Neural cell (in vitro differentiated cells): ENCODE results near the gene CAVIN3. TPM values are rescaled to one million over a fixed set of nuclear protein-coding genes. Genes with fewer than 3 reads are reported as not detected.
A peak's percentile ranks its signal among the peaks of the same experiment; 100 is the strongest.

Experiments used
- H2AFZ ChIP-seq: fragments of 200-600, 300-800 bp; sonication (generic), shearing (Covaris generic); 2 replicates; pipeline ENCODE4 v1.6.0; 2014; ENCODE audit warnings: low read depth, mild to moderate bottlenecking, antibody characterized with exemption, low read length, moderate library complexity
- H3F3A ChIP-seq: fragments of 200-600 bp; shearing (Covaris generic); 2 replicates; pipeline ENCODE4 v1.6.1; 2016; ENCODE audit warnings: mild to moderate bottlenecking, moderate library complexity, mixed read lengths, antibody characterized with exemption, low read length; ENCODE audit not compliant: insufficient read depth, poor library complexity, severe bottlenecking
- H3K27ac ChIP-seq: fragments of 200-600, 300-800 bp; sonication (generic), shearing (Covaris generic); 2 replicates; pipeline ENCODE4 v1.5.1; 2014; ENCODE audit warnings: mild to moderate bottlenecking, low read length, moderate library complexity
- H3K27me3 ChIP-seq: fragments of 300-800, 200-600 bp; sonication (generic), shearing (Covaris generic); 2 replicates; pipeline ENCODE4 v1.6.0; 2014; ENCODE audit warnings: mild to moderate bottlenecking, low read depth, low read length, moderate library complexity; ENCODE audit not compliant: insufficient read depth
- H3K36me3 ChIP-seq: fragments of 300-800, 200-600 bp; sonication (generic), shearing (Covaris generic); 2 replicates; pipeline ENCODE4 v1.5.1; 2014; ENCODE audit warnings: mild to moderate bottlenecking, antibody characterized with exemption, low read length, moderate library complexity; ENCODE audit not compliant: insufficient read depth
- H3K4me2 ChIP-seq: fragments of 300-800, 200-600 bp; sonication (generic), shearing (Covaris generic); 2 replicates; pipeline ENCODE4 v1.6.0; 2014; ENCODE audit warnings: mild to moderate bottlenecking, low read length
- H3K4me3 ChIP-seq: fragments of 300-800, 200-600 bp; sonication (generic), shearing (Covaris generic); 2 replicates; pipeline ENCODE4 v1.5.1; 2014; ENCODE audit warnings: mild to moderate bottlenecking, low read length, moderate library complexity
- H3K79me2 ChIP-seq: fragments of 200-600 bp; shearing (Covaris generic); replicated peaks from 2 replicates; pipeline ENCODE4 v1.6.0; 2014; ENCODE audit warnings: mild to moderate bottlenecking, low read length, moderate library complexity; ENCODE audit not compliant: insufficient read depth
- H3K9ac ChIP-seq: fragments of 300-800, 200-600 bp; sonication (generic), shearing (Covaris generic); 2 replicates; pipeline ENCODE4 v1.6.1; 2016; ENCODE audit warnings: mild to moderate bottlenecking, low read length, mixed read lengths
- H3K9me2 ChIP-seq: fragments of 200-600 bp; shearing (Covaris generic); 2 replicates; pipeline ENCODE4 v1.6.1; 2016; ENCODE audit warnings: mild to moderate bottlenecking, low read length, mixed read lengths; ENCODE audit not compliant: insufficient read depth
- H3K9me3 ChIP-seq: fragments of 200-600, 300-800 bp; sonication (generic), shearing (Covaris generic); 2 replicates; pipeline ENCODE4 v1.6.1; 2016; ENCODE audit warnings: mild to moderate bottlenecking, mixed run types, low read length, moderate library complexity, mixed read lengths
- H4K20me1 ChIP-seq: fragments of 200-600 bp; shearing (Covaris generic); 2 replicates; pipeline ENCODE4 v1.6.1; 2016; ENCODE audit warnings: mild to moderate bottlenecking, mixed run types; ENCODE audit not compliant: insufficient read depth
- EP300 ChIP-seq: fragments of 450-650 bp; conservative IDR thresholded peaks from 2 replicates; pipeline ENCODE4 v1.6.1; 2014; ENCODE audit warnings: antibody characterized with exemption, mild to moderate bottlenecking, moderate library complexity; ENCODE audit not compliant: poor library complexity, severe bottlenecking
- EZH2 ChIP-seq: fragments of 200-600, 300-800 bp; shearing (Covaris generic), sonication (generic); IDR thresholded peaks from 2 replicates; pipeline ENCODE4 v1.6.1; 2014; ENCODE audit warnings: antibody characterized with exemption, low read length, borderline replicate concordance, mild to moderate bottlenecking; ENCODE audit not compliant: insufficient read depth, poor library complexity, severe bottlenecking
- MXI1 ChIP-seq: fragments of 450-650 bp; conservative IDR thresholded peaks from 2 replicates; pipeline ENCODE4 v1.6.1; 2014; ENCODE audit warnings: antibody characterized with exemption, mild to moderate bottlenecking; ENCODE audit not compliant: poor library complexity, severe bottlenecking
- POLR2AphosphoS5 ChIP-seq: IDR thresholded peaks from 2 replicates; pipeline ENCODE4 v1.6.1; 2012
- RAD21 ChIP-seq: fragments of 450-650 bp; conservative IDR thresholded peaks from 2 replicates; pipeline ENCODE4 v1.6.1; 2014; ENCODE audit warnings: antibody characterized with exemption, mild to moderate bottlenecking, moderate library complexity
- SMC3 ChIP-seq: fragments of 450-650 bp; conservative IDR thresholded peaks from 2 replicates; pipeline ENCODE4 v1.6.1; 2014; ENCODE audit warnings: antibody characterized with exemption, mild to moderate bottlenecking, moderate library complexity; ENCODE audit not compliant: poor library complexity
- TAF1 ChIP-seq: IDR thresholded peaks from 2 replicates; pipeline ENCODE4 v1.6.1; 2012; ENCODE audit warnings: low read depth
- polyA minus RNA-seq: library from RNA; depleted of rRNA, polyadenylated mRNA; stranded (reverse); fragments of >200 nt; gene quantifications from 2 replicates; pipeline ENCODE4 v1.2.3, GENCODE V29; 2014
- polyA plus RNA-seq: library from polyadenylated mRNA; depleted of rRNA; stranded (reverse); fragments of >200 nt; gene quantifications from 2 replicates; pipeline ENCODE4 v1.2.3, GENCODE V29; 2014
- TF ChIP-seq, protein P1 (sequence below): IDR thresholded peaks from 2 replicates; pipeline ENCODE4 v1.6.1; 2012; ENCODE audit warnings: borderline replicate concordance
- TF ChIP-seq, protein P2 (sequence below): fragments of 450-650 bp; IDR thresholded peaks from 2 replicates; pipeline ENCODE4 v1.5.1; 2014; ENCODE audit warnings: antibody characterized with exemption, mild to moderate bottlenecking, moderate library complexity; ENCODE audit not compliant: poor library complexity, severe bottlenecking

Gene CAVIN3, protein sequence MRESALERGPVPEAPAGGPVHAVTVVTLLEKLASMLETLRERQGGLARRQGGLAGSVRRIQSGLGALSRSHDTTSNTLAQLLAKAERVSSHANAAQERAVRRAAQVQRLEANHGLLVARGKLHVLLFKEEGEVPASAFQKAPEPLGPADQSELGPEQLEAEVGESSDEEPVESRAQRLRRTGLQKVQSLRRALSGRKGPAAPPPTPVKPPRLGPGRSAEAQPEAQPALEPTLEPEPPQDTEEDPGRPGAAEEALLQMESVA
- not detected in 2 replicates for polyA plus RNA-seq
- polyA minus RNA-seq, result not detected in 2 replicates

DNA sequence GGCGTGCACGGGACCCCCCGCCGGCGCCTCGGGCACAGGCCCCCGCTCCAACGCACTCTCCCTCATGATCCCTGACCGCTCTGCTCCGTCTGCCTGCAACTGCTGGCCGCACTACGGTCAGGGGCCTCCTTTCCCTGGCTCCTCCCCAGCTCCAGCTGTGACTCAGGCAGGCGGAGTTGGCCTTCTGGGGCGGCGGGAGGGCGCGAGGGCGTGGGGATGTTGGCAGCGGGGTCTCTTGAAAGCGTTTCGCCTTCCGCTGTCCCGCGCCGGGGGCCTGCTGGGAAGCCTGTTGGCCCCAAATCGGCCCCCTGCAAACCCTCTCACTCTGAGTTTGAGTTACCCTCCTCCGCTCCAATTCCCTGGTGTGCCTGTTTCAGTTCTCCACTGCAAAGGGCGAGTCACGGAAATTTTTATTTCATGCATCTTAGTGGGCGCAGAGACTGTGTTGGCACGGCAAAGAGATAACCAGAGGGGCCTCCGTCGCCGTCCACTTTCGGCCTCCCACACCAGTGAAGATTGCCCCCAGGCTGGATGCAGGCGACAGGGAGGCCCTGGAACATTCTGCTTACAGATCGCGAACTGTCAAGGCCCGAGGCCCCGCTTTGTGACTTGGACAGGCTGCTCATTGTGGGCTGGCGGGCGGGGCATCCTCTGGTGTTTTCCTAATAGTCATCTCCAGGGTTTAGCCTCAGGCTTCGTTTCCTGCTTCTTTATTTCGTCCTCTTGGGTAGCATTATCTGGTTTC lies at the start of gene CAVIN3:
CAVIN3 (minus strand) TSS at position 91 of the 745 bp plus-strand sequence; CDS start at position 66, 25 bp downstream.
- no peaks in the 10 kb centered on the region for H3K9me3 ChIP-seq

DNA sequence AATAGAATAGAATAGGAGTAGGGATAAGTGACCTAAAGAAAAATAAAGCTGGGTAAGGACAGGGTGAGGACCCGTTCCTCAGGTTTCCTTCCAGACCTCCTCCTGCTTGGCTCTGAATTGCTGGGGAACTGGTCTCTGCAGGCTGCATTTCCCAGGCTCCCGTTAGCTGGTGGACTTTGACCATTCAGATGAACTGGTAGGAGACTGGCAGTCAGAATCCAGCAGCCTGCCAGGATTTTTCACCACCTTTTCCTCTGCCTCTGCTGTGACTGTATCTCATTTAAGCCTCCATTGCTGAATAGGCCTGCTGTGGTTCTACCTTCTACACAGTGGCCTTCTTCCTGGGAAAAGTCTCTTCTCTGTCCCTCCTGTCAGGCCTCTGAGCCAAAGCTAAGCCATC lies 45.4 kb upstream of the CAVIN3 start:
- no peak overlapping the region for H3K4me3 ChIP-seq
- no peak overlapping the region for H3K9ac ChIP-seq
- no peak for TF ChIP-seq EP300
- no peaks in the 10 kb centered on the region for H4K20me1 ChIP-seq
- H3F3A ChIP-seq, result no peaks in the 10 kb centered on the region
- H3K27me3 ChIP-seq, result no peaks in the 10 kb centered on the region
- no peaks in the 10 kb centered on the region for H3K9me2 ChIP-seq
- no peak overlapping the region for H3K27ac ChIP-seq
- H2AFZ ChIP-seq, result no peak overlapping the region
- H3K79me2 ChIP-seq, result no peaks in the 10 kb centered on the region
- H3K9me3 ChIP-seq, result no peaks in the 10 kb centered on the region
- no peak overlapping the region for H3K4me2 ChIP-seq
- H3K36me3 ChIP-seq, result no peaks in the 10 kb centered on the region

More for the DNA sequence above, at the start of gene CAVIN3:
- Histone ChIP-seq H2AFZ (no peak within 1 kb of the TSS), H3K79me2 (no peaks in the 10 kb centered on the region), H3K27me3 (peaks cover 27% of the 10 kb centered on the region), H3K4me2 (no peak within 1 kb of the TSS), H3K9me2 (no peaks in the 10 kb centered on the region), H3K36me3 (no peaks in the 10 kb centered on the region), H4K20me1 (no peaks in the 10 kb centered on the region), H3K4me3 (no peak within 1 kb of the TSS), H3F3A (no peaks in the 10 kb centered on the region), H3K27ac (no peak within 1 kb of the TSS), H3K9ac (no peak within 1 kb of the TSS)
- TF ChIP-seq TAF1 (no peak), MXI1 (no peak), RAD21 (no peak), EZH2 (no peak), POLR2AphosphoS5 (no peak)
- TF ChIP-seq, protein P1, sequence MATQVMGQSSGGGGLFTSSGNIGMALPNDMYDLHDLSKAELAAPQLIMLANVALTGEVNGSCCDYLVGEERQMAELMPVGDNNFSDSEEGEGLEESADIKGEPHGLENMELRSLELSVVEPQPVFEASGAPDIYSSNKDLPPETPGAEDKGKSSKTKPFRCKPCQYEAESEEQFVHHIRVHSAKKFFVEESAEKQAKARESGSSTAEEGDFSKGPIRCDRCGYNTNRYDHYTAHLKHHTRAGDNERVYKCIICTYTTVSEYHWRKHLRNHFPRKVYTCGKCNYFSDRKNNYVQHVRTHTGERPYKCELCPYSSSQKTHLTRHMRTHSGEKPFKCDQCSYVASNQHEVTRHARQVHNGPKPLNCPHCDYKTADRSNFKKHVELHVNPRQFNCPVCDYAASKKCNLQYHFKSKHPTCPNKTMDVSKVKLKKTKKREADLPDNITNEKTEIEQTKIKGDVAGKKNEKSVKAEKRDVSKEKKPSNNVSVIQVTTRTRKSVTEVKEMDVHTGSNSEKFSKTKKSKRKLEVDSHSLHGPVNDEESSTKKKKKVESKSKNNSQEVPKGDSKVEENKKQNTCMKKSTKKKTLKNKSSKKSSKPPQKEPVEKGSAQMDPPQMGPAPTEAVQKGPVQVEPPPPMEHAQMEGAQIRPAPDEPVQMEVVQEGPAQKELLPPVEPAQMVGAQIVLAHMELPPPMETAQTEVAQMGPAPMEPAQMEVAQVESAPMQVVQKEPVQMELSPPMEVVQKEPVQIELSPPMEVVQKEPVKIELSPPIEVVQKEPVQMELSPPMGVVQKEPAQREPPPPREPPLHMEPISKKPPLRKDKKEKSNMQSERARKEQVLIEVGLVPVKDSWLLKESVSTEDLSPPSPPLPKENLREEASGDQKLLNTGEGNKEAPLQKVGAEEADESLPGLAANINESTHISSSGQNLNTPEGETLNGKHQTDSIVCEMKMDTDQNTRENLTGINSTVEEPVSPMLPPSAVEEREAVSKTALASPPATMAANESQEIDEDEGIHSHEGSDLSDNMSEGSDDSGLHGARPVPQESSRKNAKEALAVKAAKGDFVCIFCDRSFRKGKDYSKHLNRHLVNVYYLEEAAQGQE, result no peak

DNA sequence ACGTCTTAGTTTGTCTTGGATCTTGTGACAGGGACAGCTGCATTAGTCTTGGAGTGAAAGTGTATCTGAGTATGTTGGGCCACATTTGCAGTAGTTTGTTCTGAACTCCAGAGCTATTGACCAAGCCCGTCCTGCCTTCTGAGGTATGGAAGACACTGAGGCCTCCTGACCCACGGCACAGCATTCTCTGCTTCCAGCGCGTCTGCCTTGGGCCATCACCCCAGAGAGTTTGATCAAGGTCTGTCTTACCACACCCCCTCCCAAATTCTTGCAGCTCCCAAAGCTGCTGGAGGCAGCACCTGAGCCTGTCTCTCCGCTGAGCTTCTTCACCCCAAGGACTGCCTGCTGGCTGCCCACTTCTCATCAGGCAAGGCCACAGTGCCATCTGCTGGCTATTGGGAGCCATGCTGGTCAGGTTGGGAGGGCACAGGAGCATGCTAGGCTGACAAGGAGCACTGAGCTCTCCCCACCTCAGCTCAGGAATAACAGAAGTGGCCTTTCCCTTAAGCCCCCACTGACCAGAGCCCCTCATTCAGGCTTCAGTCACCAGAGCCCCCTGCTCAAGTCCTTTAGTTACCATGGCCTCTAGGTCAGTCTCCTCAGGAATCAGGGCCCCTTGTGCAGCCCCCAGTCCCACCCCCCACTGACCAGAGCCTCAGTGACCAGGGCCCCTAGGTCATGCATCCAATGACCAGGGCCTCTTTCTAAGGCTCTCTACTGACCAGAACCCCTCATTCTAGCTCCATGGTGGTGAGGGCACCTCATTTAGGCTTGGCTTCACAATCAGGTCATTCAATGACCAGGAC lies 42.8 kb upstream of the CAVIN3 start:
- Histone ChIP-seq H2AFZ (no peak overlapping the region), H3K4me2 (no peak overlapping the region), H3F3A (no peaks in the 10 kb centered on the region), H3K36me3 (no peaks in the 10 kb centered on the region), H3K9me3 (no peaks in the 10 kb centered on the region), H4K20me1 (no peaks in the 10 kb centered on the region), H3K27ac (no peak overlapping the region), H3K9me2 (no peaks in the 10 kb centered on the region), H3K79me2 (no peaks in the 10 kb centered on the region), H3K9ac (no peak overlapping the region), H3K4me3 (no peak overlapping the region), H3K27me3 (no peaks in the 10 kb centered on the region)
- no peak for TF ChIP-seq EZH2
- TF ChIP-seq, protein P2, sequence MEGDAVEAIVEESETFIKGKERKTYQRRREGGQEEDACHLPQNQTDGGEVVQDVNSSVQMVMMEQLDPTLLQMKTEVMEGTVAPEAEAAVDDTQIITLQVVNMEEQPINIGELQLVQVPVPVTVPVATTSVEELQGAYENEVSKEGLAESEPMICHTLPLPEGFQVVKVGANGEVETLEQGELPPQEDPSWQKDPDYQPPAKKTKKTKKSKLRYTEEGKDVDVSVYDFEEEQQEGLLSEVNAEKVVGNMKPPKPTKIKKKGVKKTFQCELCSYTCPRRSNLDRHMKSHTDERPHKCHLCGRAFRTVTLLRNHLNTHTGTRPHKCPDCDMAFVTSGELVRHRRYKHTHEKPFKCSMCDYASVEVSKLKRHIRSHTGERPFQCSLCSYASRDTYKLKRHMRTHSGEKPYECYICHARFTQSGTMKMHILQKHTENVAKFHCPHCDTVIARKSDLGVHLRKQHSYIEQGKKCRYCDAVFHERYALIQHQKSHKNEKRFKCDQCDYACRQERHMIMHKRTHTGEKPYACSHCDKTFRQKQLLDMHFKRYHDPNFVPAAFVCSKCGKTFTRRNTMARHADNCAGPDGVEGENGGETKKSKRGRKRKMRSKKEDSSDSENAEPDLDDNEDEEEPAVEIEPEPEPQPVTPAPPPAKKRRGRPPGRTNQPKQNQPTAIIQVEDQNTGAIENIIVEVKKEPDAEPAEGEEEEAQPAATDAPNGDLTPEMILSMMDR, result peak; percentile 85
- peak; percentile 84 for TF ChIP-seq RAD21
- TF ChIP-seq SMC3, result peak; percentile 88
